ENCODE measurements around the gene CATSPERD.

CATSPERD gene

DNA sequence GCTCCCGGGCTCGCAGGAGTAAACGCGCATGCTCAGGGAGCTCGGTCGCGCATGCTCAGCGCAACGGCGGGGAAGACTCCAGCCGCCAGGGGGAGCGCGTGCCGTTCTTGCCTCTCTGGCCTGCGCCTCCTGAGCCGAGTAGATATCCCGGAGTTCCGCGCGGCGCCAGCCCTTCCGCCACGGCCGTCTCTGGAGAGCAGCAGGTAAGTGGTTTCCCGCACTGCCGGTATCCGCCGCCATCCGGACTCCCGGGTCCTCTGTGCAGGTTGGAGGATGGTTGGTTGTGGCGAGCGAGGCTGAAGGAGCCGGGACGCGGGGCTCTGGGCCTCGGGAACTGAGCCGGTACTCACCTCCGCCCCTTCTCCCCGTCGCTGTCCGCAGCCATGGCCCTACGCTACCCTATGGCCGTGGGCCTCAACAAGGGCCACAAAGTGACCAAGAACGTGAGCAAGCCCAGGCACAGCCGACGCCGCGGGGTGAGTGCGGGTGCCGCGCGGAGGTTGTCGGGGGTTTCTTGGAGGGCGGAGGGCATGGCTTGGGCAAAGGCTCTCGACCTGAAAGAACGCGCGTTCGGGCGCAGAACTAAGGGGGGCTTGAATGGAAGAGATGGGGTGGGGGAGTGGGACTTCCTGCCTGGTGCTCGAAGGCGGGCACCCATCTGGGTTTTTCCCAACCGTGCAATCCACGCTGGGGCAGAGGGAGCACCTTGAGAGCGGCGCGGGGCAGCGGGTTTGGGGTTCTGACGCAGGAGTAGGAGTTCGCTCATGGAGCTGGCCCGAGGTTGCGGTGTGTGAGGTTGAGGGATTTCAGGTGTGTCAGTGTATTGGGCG lies 30.1 kb upstream of the CATSPERD start, which contains the start of gene RPL36:
Gene RPL36 (plus strand): TSS at position 171 of the 830 bp plus-strand sequence. CDS start 213 bp downstream, at position 384.
- intact Hi-C loops (cut with DNase I; ENCODE audit: low total_unique reads): loop anchor here (10.0 kb wide), 1 partner anchor 66 kb away; the partner anchor contains the start of genes SAFB and SAFB2
- Histone ChIP-seq H3K4me1 (peaks cover 5 to 46% (median 23%) of the 10 kb centered on the region in 4 donors), H3K36me3 (peaks cover 23 to 44% (median 39%) of the 10 kb centered on the region in 3 donors), H3K4me3 (peak within 1 kb of the TSS; percentile 58 to 64), H3K27me3 (no peaks in the 10 kb centered on the region), H3K27ac (peak within 1 kb of the TSS; percentile 86 to 88), H3K9me3 (no peaks in the 10 kb centered on the region)
- TF ChIP-seq, protein P1, sequence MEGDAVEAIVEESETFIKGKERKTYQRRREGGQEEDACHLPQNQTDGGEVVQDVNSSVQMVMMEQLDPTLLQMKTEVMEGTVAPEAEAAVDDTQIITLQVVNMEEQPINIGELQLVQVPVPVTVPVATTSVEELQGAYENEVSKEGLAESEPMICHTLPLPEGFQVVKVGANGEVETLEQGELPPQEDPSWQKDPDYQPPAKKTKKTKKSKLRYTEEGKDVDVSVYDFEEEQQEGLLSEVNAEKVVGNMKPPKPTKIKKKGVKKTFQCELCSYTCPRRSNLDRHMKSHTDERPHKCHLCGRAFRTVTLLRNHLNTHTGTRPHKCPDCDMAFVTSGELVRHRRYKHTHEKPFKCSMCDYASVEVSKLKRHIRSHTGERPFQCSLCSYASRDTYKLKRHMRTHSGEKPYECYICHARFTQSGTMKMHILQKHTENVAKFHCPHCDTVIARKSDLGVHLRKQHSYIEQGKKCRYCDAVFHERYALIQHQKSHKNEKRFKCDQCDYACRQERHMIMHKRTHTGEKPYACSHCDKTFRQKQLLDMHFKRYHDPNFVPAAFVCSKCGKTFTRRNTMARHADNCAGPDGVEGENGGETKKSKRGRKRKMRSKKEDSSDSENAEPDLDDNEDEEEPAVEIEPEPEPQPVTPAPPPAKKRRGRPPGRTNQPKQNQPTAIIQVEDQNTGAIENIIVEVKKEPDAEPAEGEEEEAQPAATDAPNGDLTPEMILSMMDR (IDR thresholded peaks at IDR 0.05): peak; percentile 96 to 97
- peak; percentile 96 to 99 for DNase-seq

DNA sequence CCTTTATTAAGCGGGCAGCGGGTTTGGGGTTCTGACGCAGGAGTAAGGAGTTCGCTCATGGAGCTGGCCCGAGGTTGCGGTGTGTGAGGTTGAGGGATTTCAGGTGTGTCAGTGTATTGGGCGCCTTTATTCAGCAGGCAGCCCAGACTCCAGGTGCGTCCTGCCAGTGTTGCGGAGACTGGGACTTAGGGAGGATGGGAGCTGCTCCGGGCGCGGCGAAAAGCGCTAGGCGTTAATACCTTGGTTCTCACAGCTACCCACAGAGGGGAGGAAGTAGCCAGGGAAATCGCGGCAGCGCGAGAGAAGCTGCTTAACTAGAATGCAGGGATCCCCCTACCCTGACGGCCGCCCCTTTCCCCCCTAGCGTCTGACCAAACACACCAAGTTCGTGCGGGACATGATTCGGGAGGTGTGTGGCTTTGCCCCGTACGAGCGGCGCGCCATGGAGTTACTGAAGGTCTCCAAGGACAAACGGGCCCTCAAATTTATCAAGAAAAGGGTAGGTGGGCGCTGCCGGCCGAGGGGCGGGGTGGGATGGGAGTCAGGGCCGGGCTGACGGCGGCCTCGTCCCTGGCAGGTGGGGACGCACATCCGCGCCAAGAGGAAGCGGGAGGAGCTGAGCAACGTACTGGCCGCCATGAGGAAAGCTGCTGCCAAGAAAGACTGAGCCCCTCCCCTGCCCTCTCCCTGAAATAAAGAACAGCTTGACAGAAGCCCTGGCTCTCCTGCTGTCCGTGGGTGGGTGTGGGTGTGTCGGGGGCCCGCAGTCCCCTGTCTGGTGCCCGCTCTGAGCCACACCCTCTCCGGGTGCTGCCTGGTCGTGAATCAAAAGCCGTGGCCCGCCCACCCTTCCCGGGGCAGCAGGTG lies 29.2 kb upstream of the CATSPERD start:
- Histone ChIP-seq H3K4me1 (peaks cover 5 to 46% (median 22%) of the 10 kb centered on the region in 4 donors), H3K9me3 (no peaks in the 10 kb centered on the region), H3K27me3 (no peaks in the 10 kb centered on the region), H3K27ac (peak overlapping the region; percentile 86 to 88), H3K36me3 (peaks cover 32 to 52% (median 47%) of the 10 kb centered on the region in 3 donors), H3K4me3 (peak overlapping the region; percentile 58 to 64)
- DNase-seq: peak in 1 of 2 donors; percentile 45
- intact Hi-C loops (cut with DNase I; ENCODE audit: low total_unique reads): loop anchor here (10.0 kb wide), 1 partner anchor 66 kb away; the partner anchor contains the start of genes SAFB and SAFB2
- TF ChIP-seq, protein P1 (IDR thresholded peaks at IDR 0.05): no peak

DNA sequence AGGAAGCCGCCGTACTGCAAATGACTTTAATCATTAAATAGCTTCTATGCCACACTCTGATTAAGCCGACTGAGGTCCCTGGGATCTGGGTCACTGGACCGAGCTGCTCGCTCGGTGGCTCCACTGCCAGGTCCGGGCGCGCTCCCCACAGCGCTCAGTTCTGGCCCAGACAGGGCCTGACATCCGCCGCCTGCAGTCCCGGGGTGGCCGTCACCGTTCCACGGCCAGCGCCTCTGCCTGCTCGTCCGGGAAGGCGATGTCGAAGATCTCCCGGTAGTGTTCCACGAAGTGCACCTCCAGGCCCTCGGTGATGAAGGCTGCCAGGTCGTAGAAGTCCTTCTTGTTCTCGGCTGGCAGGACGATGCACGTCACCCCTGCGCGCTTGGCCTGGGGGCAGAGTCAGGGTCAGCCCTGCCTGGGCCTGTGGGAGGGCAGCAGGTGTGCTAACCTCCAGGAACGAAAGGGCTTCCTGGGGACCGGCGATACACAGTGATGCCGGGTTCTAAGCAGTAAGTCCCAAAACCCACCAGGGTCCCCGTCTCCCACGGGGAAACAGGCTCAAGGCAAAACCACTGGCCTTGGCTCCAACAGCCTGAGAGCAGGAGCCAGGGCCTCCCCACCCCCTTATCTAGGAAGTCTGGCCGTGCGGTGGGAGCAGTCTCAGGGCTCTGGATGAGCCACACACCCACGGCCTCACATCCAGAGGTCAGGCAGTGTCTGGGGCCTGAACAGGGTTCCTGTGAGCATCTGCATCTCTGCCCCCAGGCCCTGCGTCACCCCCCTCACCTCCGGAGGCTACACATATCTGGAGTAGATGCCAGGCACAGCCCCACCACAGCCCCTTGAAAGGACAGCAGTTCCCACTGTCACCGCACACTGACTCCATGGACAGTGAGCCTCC lies 28.4 kb upstream of the CATSPERD start:
- Histone ChIP-seq H3K27ac (peak overlapping the region; percentile 86 to 88), H3K27me3 (no peaks in the 10 kb centered on the region), H3K4me3 (peak overlapping the region; percentile 58 to 64), H3K9me3 (no peaks in the 10 kb centered on the region), H3K36me3 (peaks cover 38 to 61% (median 56%) of the 10 kb centered on the region in 3 donors), H3K4me1 (peaks cover 0 to 43% (median 18%) of the 10 kb centered on the region in 4 donors)
- intact Hi-C loops (cut with DNase I; ENCODE audit: low total_unique reads): loop anchor here (10.0 kb wide), 1 partner anchor 67 kb away; the partner anchor contains the start of genes SAFB and SAFB2
- TF ChIP-seq, protein P1 (IDR thresholded peaks at IDR 0.05): no peak
- DNase-seq: no peak

DNA sequence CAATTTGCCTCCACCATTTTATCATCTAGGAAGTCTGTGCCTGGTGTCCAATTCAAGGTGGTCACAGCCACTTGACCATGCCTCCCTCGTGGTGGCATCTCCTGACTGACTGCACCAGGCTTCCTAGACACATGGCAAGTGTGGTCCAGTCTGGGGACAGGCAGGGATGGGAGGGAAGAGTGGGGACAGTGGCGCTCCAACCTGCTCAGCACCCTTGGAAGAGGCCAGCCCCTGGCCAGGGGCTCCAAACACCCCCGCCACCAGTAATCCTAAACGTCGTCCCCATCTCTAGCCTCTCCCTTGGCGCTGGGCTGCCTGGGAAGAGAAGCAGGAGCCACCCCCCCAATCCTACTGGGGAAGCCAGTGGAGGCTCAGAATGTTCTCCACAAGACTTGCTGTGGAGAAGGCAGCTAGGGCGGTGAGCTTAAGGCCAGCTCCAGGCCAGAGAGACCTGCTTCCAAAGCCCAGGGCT lies 27.7 kb upstream of the CATSPERD start:
- Histone ChIP-seq H3K4me1 (peaks cover 0 to 36% (median 13%) of the 10 kb centered on the region in 4 donors), H3K9me3 (no peaks in the 10 kb centered on the region), H3K27me3 (no peaks in the 10 kb centered on the region), H3K36me3 (peaks cover 38 to 66% (median 63%) of the 10 kb centered on the region in 3 donors), H3K4me3 (no peak overlapping the region), H3K27ac (no peak overlapping the region)
- TF ChIP-seq, protein P1 (IDR thresholded peaks at IDR 0.05): no peak
- DNase-seq: no peak
- intact Hi-C loops (cut with DNase I; ENCODE audit: low total_unique reads): loop anchor here (10.0 kb wide), 1 partner anchor 68 kb away; the partner anchor contains the start of genes SAFB and SAFB2

All from tibial artery (tissue), 4 donors.